Measurements from ENCODE around the gene CDH2. TPM values are rescaled to one million over a fixed set of nuclear protein-coding genes. Genes with fewer than 3 reads are reported as not detected.
A peak's percentile ranks its signal among the peaks of the same experiment; 100 is the strongest.

CDH2 gene
- total RNA-seq, 1 donor, result 75.6 TPM

DNA sequence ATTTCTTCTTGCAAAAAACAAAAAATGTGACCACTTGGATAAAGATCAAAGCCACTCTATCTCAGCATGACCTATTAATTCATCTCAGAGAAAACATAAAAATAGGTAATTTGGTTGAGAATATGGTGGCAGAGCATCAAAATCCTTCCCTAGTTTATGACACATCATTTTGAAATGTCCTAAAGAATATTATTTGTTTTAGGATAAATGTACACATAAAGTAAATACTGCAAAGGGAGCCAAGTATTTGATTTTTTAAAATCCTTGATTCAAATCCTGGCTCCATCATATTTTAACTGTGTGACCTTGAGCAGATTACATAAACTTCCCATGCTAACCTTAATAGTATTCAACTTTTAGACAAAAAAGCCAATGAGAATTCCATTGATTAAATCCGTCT lies 206.6 kb downstream of the CDH2 start:
- no peaks in the 10 kb centered on the region for H3K27me3 ChIP-seq (ENCODE audit: insufficient read depth, low read length)

DNA sequence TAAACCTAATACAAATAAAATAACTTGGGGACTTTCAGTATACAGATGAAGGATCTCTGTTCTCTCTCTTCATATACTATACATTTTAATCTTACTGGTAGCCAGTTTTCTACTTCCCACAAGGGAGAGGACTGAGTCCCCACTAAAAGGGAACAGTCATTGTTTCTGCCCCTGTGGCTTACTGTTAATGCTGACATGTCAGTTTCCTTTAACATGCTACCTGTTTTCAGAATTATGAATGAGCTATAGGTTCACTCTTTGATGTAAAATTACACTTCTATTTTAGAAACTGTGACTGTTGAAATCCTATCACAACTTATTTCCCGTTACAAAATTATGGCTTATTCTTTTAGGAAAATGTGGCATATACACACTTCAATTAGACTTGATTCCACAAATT lies 207.7 kb downstream of the CDH2 start:
- TF ChIP-seq, protein P1, sequence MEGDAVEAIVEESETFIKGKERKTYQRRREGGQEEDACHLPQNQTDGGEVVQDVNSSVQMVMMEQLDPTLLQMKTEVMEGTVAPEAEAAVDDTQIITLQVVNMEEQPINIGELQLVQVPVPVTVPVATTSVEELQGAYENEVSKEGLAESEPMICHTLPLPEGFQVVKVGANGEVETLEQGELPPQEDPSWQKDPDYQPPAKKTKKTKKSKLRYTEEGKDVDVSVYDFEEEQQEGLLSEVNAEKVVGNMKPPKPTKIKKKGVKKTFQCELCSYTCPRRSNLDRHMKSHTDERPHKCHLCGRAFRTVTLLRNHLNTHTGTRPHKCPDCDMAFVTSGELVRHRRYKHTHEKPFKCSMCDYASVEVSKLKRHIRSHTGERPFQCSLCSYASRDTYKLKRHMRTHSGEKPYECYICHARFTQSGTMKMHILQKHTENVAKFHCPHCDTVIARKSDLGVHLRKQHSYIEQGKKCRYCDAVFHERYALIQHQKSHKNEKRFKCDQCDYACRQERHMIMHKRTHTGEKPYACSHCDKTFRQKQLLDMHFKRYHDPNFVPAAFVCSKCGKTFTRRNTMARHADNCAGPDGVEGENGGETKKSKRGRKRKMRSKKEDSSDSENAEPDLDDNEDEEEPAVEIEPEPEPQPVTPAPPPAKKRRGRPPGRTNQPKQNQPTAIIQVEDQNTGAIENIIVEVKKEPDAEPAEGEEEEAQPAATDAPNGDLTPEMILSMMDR (IDR thresholded peaks at IDR 0.05; ENCODE audit: extremely low read depth, low read depth, low read length), result no peak

More for the DNA sequence above, 206.6 kb downstream of the CDH2 start:
- Histone ChIP-seq H4K20me1 (ENCODE audit: insufficient read depth, low read length) (no peaks in the 10 kb centered on the region), H3K4me3 (ENCODE audit: insufficient read depth, low read length) (no peak overlapping the region), H2AFZ (ENCODE audit: low read length) (no peak overlapping the region), H3K4me2 (ENCODE audit: insufficient read depth, low read length) (no peak overlapping the region), H3K27ac (ENCODE audit: low read depth, low read length) (no peak overlapping the region), H3K79me2 (ENCODE audit: insufficient read depth, low read length) (no peaks in the 10 kb centered on the region), H3K9me3 (ENCODE audit: low read depth, low read length) (no peaks in the 10 kb centered on the region), H3K4me1 (ENCODE audit: insufficient read depth, low read length) (peaks cover 18% of the 10 kb centered on the region), H3K36me3 (ENCODE audit: insufficient read depth, low read length) (peaks cover 18% of the 10 kb centered on the region)
- TF ChIP-seq, protein P1 (IDR thresholded peaks at IDR 0.05; ENCODE audit: extremely low read depth, low read depth, low read length), result no peak
- no peak for DNase-seq (ENCODE audit: insufficient read length, low spot score, missing footprints)

DNA sequence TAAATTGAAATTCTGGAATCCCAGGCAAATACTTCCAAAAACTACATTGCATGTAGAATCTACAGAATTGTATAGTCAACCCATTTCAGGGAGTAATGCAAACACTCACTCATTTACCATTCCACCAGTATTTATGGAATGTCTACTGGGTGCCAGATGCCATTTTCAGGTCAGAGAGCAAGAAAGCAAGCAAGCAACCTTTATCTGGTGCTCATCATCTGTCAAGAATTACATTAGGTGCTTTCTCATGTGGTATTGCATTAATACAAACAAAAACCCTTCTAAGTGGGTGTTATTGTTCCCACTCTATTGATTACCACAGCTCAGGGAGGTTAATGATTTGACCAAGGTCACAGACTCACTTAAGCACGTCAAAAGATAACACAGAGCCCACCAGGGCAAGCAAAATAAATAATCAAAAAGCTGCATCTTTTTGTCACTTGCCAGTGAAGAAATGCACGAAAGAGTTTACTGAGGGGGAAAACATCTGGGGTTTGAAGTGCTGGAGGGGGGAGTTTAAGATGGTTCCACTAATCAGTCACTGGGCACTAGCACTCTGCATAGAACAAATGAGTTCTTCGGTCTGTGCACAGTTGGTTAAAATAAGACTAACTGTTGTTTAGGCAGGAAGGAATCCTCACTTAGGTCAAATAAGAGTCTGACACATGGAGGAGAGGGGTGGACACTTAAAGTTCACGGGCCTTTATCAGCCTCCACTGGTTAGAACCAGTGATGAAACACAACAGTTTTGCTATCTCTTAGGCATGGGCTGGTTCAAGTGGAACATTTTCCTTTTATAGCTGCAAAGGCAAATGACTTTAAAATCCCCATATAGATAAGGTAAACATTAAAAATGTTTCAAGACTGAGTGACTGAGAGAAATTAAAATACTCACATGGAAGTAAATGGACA lies 208.8 kb downstream of the CDH2 start:
- DNase-seq (ENCODE audit: insufficient read length, low spot score, missing footprints), result peak; percentile 50
- peak overlapping the region; percentile 72 for H3K27ac ChIP-seq (ENCODE audit: low read depth, low read length)

More for the DNA sequence above, 207.7 kb downstream of the CDH2 start:
- Histone ChIP-seq H2AFZ (ENCODE audit: low read length) (no peak overlapping the region), H3K9me3 (ENCODE audit: low read depth, low read length) (no peaks in the 10 kb centered on the region), H3K36me3 (ENCODE audit: insufficient read depth, low read length) (peaks cover 18% of the 10 kb centered on the region), H3K79me2 (ENCODE audit: insufficient read depth, low read length) (no peaks in the 10 kb centered on the region), H4K20me1 (ENCODE audit: insufficient read depth, low read length) (no peaks in the 10 kb centered on the region), H3K4me2 (ENCODE audit: insufficient read depth, low read length) (no peak overlapping the region), H3K27me3 (ENCODE audit: insufficient read depth, low read length) (no peaks in the 10 kb centered on the region), H3K4me3 (ENCODE audit: insufficient read depth, low read length) (no peak overlapping the region), H3K27ac (ENCODE audit: low read depth, low read length) (no peak overlapping the region), H3K4me1 (ENCODE audit: insufficient read depth, low read length) (peaks cover 18% of the 10 kb centered on the region)
- peak; percentile 48 for DNase-seq (ENCODE audit: insufficient read length, low spot score, missing footprints)

GRCh38 chr18:27966881-27967280 lies 210.0 kb downstream of the CDH2 start:
- Histone ChIP-seq H2AFZ (ENCODE audit: low read length) (no peak overlapping the region), H3K9me3 (ENCODE audit: low read depth, low read length) (no peaks in the 10 kb centered on the region), H3K27ac (ENCODE audit: low read depth, low read length) (peak overlapping the region; percentile 72), H3K4me1 (ENCODE audit: insufficient read depth, low read length) (peaks cover 18% of the 10 kb centered on the region), H3K4me2 (ENCODE audit: insufficient read depth, low read length) (no peak overlapping the region), H3K36me3 (ENCODE audit: insufficient read depth, low read length) (peaks cover 26% of the 10 kb centered on the region), H3K27me3 (ENCODE audit: insufficient read depth, low read length) (no peaks in the 10 kb centered on the region), H3K79me2 (ENCODE audit: insufficient read depth, low read length) (no peaks in the 10 kb centered on the region), H4K20me1 (ENCODE audit: insufficient read depth, low read length) (no peaks in the 10 kb centered on the region), H3K4me3 (ENCODE audit: insufficient read depth, low read length) (no peak overlapping the region)
- TF ChIP-seq, protein P1 (IDR thresholded peaks at IDR 0.05; ENCODE audit: extremely low read depth, low read depth, low read length), result no peak
- DNase-seq (ENCODE audit: insufficient read length, low spot score, missing footprints), result no peak

More for the DNA sequence above, 208.8 kb downstream of the CDH2 start:
- peaks cover 21% of the 10 kb centered on the region for H3K36me3 ChIP-seq (ENCODE audit: insufficient read depth, low read length)
- peaks cover 18% of the 10 kb centered on the region for H3K4me1 ChIP-seq (ENCODE audit: insufficient read depth, low read length)
- no peak overlapping the region for H3K4me3 ChIP-seq (ENCODE audit: insufficient read depth, low read length)
- no peaks in the 10 kb centered on the region for H3K79me2 ChIP-seq (ENCODE audit: insufficient read depth, low read length)
- TF ChIP-seq, protein P1 (IDR thresholded peaks at IDR 0.05; ENCODE audit: extremely low read depth, low read depth, low read length), result no peak
- no peaks in the 10 kb centered on the region for H3K9me3 ChIP-seq (ENCODE audit: low read depth, low read length)
- H3K4me2 ChIP-seq (ENCODE audit: insufficient read depth, low read length), result no peak overlapping the region
- no peaks in the 10 kb centered on the region for H3K27me3 ChIP-seq (ENCODE audit: insufficient read depth, low read length)
- H4K20me1 ChIP-seq (ENCODE audit: insufficient read depth, low read length), result no peaks in the 10 kb centered on the region
- no peak overlapping the region for H2AFZ ChIP-seq (ENCODE audit: low read length)
